ENCODE results near the gene RASSF1.
A peak's percentile ranks its signal among the peaks of the same experiment; 100 is the strongest.

The RASSF1 gene

DNA sequence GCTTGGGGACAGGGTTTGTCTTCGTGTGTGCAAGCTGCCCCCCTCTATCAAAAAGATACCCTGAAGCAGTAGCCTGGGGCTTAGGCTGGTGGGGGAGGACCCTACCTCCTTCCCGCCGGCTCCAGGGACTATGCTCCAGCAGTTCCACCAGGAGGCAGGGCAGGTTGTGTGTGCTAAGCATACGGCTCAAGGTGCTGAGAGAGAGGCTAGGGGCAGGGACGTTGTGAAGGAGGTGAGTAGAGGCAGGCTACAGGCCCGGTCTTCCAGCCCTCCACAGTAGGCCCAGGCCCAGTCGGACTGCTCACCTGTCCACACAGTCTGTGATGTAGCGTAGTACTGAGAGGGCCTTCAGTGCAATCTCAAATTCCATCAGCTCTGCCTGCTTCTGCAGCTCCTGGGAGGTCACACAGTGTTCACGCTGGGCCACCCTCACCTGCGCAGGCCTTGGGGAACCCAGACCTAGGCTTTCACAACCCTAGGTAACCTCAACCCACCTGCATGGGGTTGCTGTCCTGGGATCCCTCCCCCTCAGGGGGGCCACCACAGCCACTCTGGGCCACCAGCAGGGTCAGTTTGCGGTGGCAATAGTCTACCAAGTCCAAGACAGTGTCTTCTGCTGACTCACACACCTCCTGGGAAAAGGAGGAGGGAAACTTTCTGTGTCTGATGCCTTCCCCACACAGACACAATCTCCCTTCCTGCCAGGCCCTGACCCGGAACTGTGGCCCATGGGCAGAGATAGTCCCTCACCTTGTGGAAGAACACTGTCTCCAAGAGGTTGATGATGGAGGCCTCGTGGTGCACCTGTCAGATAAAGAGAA lies 2.4 kb upstream of the RASSF1 start:
- DNase-seq (ENCODE audit: low spot score): no peak

GRCh38 chr3:50341996-50342650 lies 1.5 kb upstream of the RASSF1 start:
- DNase-seq (ENCODE audit: low spot score): no peak

- no peak for DNase-seq (ENCODE audit: low spot score)
These were observed 901 bp upstream of the RASSF1 start for GRCh38 chr3:50341537-50341936.

GRCh38 chr3:50340147-50340447 lies 539 bp downstream of the RASSF1 start:
- DNase-seq (ENCODE audit: low spot score): no peak

- DNase-seq (ENCODE audit: low spot score): no peak
These were observed 1.0 kb downstream of the RASSF1 start for GRCh38 chr3:50339485-50340146.

GRCh38 chr3:50338965-50339364 lies 1.7 kb downstream of the RASSF1 start:
- no peak for DNase-seq (ENCODE audit: low spot score)

DNA sequence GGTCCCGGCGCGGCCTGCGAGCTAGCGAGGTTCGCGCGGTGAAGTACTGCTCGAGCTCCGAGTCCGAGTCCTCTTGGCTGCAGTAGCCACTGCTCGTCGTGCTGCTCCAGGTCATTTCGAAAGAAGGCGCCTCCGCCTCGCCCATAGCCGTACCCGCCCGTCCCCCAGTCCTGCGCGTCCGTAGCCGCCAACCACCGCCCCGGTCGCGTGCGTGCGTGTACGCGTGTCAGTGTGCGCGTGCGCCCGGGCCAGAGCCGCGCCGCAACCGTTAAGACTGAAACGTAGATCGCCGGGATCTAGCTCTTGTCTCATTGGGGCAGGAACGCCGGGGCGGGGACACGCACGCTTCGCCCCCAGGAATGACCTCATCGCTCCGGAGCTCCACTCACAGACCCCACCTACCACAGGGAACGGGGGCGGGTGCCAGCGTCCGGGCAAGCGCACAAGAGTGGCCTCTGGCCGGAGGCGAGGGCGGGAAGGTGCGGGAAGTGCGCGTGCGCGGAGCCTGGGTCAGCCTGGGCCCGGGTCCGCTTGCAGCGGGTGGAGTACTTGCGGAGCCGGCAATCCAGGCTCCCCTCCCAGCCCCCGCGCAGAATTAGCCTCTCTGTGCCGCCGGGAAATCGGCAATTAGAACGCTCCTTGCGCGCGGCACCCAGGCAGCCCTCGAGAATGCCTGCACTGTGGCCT lies 3.3 kb downstream of the RASSF1 start:
- peak; percentile 99 for DNase-seq (ENCODE audit: low spot score)

- DNase-seq (ENCODE audit: low spot score): no peak
These were observed 4.0 kb downstream of the RASSF1 start for GRCh38 chr3:50336452-50337174.

- no peak for DNase-seq (ENCODE audit: low spot score)
These were observed 6.1 kb downstream of the RASSF1 start for GRCh38 chr3:50334339-50335075.

- DNase-seq (ENCODE audit: low spot score): no peak
These were observed 6.8 kb downstream of the RASSF1 start for GRCh38 chr3:50333744-50334328.

GRCh38 chr3:50331364-50331907 lies 9.2 kb downstream of the RASSF1 start:
- DNase-seq (ENCODE audit: low spot score): no peak

GRCh38 chr3:50330330-50330729 lies 10.3 kb downstream of the RASSF1 start:
- no peak for DNase-seq (ENCODE audit: low spot score)

- peak; percentile 95 for DNase-seq (ENCODE audit: low spot score)
These were observed 12.5 kb downstream of the RASSF1 start, which contains the start of gene TUSC2 for GRCh38 chr3:50327943-50328691. Gene TUSC2, minus strand, starts transcription at chr3:50328223. Its CDS starts 124 bp downstream, at chr3:50328099.

DNA sequence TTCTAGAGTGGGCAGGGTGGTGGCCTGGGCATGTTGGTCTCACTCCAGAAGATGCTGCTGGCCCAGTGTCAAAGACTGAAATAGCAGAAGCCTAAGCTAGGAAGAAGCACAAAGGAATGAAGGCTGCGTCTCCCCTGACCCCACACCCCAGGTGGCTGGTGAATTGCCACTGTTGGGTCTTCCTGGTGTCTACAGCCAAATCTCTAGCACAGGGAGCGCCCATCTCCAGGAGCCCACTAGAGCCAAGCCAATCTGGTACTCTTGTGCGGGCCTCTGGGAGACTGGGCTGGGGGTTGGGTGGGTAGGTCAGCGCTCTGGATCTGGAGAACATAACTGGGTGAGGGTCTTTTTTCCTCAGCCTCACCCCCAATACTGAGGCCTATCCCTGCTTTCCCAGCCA lies 13.5 kb downstream of the RASSF1 start:
- DNase-seq (ENCODE audit: low spot score): no peak

DNA sequence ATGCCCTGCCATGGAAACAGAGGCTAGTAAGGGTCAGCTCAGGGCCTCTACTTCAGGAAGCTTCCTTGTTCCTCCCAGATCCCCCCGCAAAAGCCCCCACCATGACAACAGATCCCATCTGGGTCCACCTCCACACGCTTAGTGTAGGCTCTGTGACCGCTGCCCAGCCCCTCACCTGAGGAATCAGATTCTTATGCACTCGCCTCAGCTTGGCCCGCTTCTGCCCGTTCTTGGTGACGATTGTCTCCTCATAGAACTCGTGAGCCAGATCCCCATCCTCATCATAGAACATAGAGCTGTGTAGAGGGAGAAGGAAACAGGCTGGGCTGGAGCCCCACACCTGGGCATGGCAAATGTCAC lies 14.5 kb downstream of the RASSF1 start:
- DNase-seq (ENCODE audit: low spot score): no peak

- DNase-seq (ENCODE audit: low spot score): no peak
These were observed 15.0 kb downstream of the RASSF1 start for GRCh38 chr3:50325497-50326181.

GRCh38 chr3:50325113-50325480 lies 15.5 kb downstream of the RASSF1 start:
- DNase-seq (ENCODE audit: low spot score): no peak

DNA sequence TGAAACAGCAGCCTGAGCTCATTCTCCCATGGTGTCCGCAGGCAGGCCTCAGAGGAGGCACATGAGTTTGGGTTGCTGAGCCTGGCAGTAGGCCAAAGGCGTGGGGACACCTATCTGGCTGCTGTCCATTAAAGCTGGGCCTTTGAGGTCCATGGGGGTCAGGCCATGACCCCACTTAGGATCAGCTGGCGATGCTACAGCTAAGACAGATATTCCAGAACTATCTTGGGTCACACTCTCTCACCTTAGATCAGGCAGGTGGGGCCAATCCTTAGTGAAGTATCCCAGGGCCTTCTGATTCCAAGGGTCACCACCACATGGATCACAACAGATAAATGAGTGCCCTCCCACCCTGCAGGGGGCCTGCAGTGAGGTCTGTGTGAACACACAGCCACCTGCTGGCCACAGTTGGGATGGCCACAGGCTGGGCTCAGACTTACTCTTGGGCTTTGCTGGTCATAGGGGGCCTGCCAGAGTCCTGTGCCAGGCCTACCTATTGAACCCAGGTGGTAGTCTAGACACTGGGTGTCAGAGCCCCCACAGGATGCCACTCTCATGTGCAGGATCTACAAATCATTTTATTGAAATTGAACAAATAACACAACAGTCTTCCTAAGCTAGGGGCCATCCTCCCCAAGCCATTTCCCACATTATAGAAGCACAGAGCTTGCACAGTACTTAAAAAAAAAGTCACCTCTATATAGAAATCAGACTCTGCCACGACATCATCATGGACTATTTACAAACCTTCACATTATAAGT lies 16.1 kb downstream of the RASSF1 start:
- DNase-seq (ENCODE audit: low spot score): no peak

Measured in left forelimb (tissue), 1 donor.